NB4 (cell line): ENCODE measurements around the gene ANKS1B.

ENCODE experiments used
- DNase-seq: peaks from one replicate; pipeline ENCODE4 v3.0.0; 2010; ENCODE audit warnings: low read depth
- H3K4me3 ChIP-seq: one replicate; pipeline ENCODE4 v1.5.1; 2011; ENCODE audit warnings: mild to moderate bottlenecking, low read depth, low read length, moderate library complexity
- CTCF ChIP-seq: IDR thresholded peaks from one replicate; pipeline ENCODE4 v1.5.1; 2012; ENCODE audit warnings: low read depth, low read length
- MYC ChIP-seq: IDR thresholded peaks from 2 replicates; pipeline ENCODE4 v1.6.1; 2011; ENCODE audit warnings: low read depth, low read length
- POLR2A ChIP-seq: IDR thresholded peaks from 2 replicates; pipeline ENCODE4 v1.6.1; 2011; ENCODE audit warnings: mild to moderate bottlenecking; ENCODE audit not compliant: insufficient read length; ENCODE audit errors: extremely low read depth
- TF ChIP-seq, protein P1 (sequence below): IDR thresholded peaks from 2 replicates; pipeline ENCODE4 v1.6.1; 2011; ENCODE audit warnings: low read depth, low read length

The ANKS1B gene

DNA sequence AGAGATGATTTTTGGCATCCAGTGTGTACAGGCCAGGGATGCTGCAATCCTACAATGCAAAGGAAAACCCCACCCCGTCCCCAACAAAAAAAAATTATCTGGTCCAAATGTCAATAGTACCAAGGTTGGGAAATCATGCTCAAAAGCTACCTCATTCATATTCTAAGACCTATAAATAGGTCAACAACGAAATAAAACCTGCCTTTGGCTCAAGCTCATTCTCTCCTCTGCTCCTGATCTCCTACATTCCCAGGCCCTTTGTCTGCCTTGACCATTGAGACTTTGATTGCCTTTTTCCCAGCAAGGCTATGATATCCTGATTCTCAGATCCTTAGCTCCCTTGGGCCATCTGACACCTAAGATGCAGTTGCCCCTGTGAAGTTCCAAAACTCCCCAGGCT, 30.0 kb downstream of the ANKS1B start:
- no peak overlapping the region for H3K4me3 ChIP-seq
- TF ChIP-seq, protein P1, sequence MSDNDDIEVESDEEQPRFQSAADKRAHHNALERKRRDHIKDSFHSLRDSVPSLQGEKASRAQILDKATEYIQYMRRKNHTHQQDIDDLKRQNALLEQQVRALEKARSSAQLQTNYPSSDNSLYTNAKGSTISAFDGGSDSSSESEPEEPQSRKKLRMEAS = no peak
- no peak for DNase-seq

- no peak overlapping the region for H3K4me3 ChIP-seq
- no peak for DNase-seq
- TF ChIP-seq CTCF (no peak), MYC (no peak), POLR2A (no peak)
- TF ChIP-seq, protein P1 = no peak
Measured at GRCh38 chr12:99948370-99948769, 36.4 kb downstream of the ANKS1B start.

GRCh38 chr12:99946131-99946530, 38.6 kb downstream of the ANKS1B start:
- DNase-seq = no peak
- TF ChIP-seq MYC = no peak
- TF ChIP-seq CTCF = no peak
- TF ChIP-seq POLR2A = no peak
- TF ChIP-seq, protein P1 = no peak
- H3K4me3 ChIP-seq = no peak overlapping the region

- TF ChIP-seq, protein P1 = no peak
- TF ChIP-seq POLR2A (no peak), CTCF (no peak), MYC (no peak)
- DNase-seq = no peak
- H3K4me3 ChIP-seq = no peak overlapping the region
Measured at GRCh38 chr12:99935608-99936007, 49.1 kb downstream of the ANKS1B start.

- TF ChIP-seq POLR2A (no peak), CTCF (no peak), MYC (no peak)
- TF ChIP-seq, protein P1 = no peak
- no peak for DNase-seq
- no peak overlapping the region for H3K4me3 ChIP-seq
Measured at GRCh38 chr12:99926511-99927169, 58.1 kb downstream of the ANKS1B start.

GRCh38 chr12:99920353-99920960, 64.3 kb downstream of the ANKS1B start:
- DNase-seq = peak; percentile 6
- TF ChIP-seq MYC = no peak
- TF ChIP-seq POLR2A = no peak
- no peak for TF ChIP-seq CTCF
- TF ChIP-seq, protein P1 = no peak
- H3K4me3 ChIP-seq = no peak overlapping the region
